Measurements from ENCODE around the gene RGS3.

RGS3 gene

GRCh38 chr9:113645227-113645977 lies 181.9 kb downstream of the RGS3 start:
- no peak for DNase-seq

- DNase-seq: no peak
Observed at GRCh38 chr9:113645978-113646253, 182.4 kb downstream of the RGS3 start.

GRCh38 chr9:113646491-113646890 lies 183.0 kb downstream of the RGS3 start:
- DNase-seq: no peak
